ENCODE data around the gene SLC27A1. TPM values are rescaled to one million over a fixed set of nuclear protein-coding genes. Genes with fewer than 3 reads are reported as not detected.
"Not testable (repeated sequence)": the region's sequence is repeated elsewhere in the genome, so short reads cannot be mapped to it uniquely, and the experiment has no call there.

The SLC27A1 gene
- total and polyA plus RNA-seq, 2 experiments from 2014 or later: 8.6 to 8.7 TPM

DNA sequence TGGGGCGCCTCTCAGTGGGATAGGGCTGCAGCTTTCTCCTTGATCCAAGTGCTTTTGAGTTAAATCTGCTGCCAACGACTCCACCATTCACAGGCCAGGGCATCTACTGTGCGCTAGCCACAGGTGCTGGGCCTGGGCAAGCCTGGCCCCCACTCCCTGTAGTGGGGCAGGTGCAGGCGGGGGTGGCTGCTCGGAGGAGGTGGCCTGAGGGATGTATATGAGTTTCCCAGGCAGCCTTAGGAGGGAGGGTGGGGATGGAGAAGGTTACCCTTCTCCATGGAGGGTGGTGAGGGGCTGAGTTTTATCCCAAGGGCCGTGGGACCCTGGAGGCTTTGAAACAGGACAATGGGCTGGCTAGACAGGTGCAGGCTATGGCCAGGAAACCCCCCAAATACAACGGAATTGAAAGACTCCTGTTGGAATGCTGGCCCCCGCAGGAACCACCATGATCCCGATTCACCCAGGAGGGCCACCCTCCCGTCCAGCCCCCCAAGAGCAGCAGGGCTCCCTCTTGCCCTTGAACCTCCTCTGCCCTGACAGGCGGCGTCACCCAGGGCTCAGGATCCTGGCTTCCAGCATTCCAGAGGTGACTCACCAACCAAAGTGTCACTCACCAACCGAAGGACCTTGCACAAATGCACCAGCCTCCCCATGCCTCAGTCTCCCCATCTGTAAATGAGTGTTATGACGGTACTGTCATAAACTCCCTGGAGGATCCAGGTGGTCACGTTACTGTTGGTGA is 45.3 kb downstream of the SLC27A1 start:
- no peak for DNase-seq (ENCODE audit: low spot score)
- Histone ChIP-seq H3K4me1 (ENCODE audit: insufficient read depth) (peaks cover 7% of the 10 kb centered on the region), H3K4me3 (no peak overlapping the region), H3K79me2 (peaks cover 20% of the 10 kb centered on the region), H3K9me2 (replicated peaks; ENCODE audit: insufficient read depth) (no peaks in the 10 kb centered on the region), H2AFZ (no peak overlapping the region), H3K27me3 (no peaks in the 10 kb centered on the region), H3K27ac (no peak overlapping the region), H3K4me2 (no peak overlapping the region), H3K36me3 (replicated peaks; ENCODE audit: insufficient read depth, low read depth) (peaks cover 5% of the 10 kb centered on the region), H3K9me3 (ENCODE audit: low read depth) (peaks cover 10% of the 10 kb centered on the region), H4K20me1 (ENCODE audit: insufficient read depth, poor library complexity, severe bottlenecking) (no peaks in the 10 kb centered on the region)
- TF ChIP-seq EZH2 (IDR thresholded peaks at IDR 0.05; ENCODE audit: borderline replicate concordance): no peak
- no peak for TF ChIP-seq EZH2phosphoT487 (IDR thresholded peaks at IDR 0.05; ENCODE audit: low read depth, severe bottlenecking, unreplicated experiment)
- TF ChIP-seq, protein P1, sequence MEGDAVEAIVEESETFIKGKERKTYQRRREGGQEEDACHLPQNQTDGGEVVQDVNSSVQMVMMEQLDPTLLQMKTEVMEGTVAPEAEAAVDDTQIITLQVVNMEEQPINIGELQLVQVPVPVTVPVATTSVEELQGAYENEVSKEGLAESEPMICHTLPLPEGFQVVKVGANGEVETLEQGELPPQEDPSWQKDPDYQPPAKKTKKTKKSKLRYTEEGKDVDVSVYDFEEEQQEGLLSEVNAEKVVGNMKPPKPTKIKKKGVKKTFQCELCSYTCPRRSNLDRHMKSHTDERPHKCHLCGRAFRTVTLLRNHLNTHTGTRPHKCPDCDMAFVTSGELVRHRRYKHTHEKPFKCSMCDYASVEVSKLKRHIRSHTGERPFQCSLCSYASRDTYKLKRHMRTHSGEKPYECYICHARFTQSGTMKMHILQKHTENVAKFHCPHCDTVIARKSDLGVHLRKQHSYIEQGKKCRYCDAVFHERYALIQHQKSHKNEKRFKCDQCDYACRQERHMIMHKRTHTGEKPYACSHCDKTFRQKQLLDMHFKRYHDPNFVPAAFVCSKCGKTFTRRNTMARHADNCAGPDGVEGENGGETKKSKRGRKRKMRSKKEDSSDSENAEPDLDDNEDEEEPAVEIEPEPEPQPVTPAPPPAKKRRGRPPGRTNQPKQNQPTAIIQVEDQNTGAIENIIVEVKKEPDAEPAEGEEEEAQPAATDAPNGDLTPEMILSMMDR (IDR thresholded peaks at IDR 0.05; ENCODE audit: poor library complexity): no peak
- 90% methylated on average over 14 of the region's 15 CpGs for WGBS (ENCODE audit: low lambda C conversion rate, missing lambda C conversion rate)

DNA sequence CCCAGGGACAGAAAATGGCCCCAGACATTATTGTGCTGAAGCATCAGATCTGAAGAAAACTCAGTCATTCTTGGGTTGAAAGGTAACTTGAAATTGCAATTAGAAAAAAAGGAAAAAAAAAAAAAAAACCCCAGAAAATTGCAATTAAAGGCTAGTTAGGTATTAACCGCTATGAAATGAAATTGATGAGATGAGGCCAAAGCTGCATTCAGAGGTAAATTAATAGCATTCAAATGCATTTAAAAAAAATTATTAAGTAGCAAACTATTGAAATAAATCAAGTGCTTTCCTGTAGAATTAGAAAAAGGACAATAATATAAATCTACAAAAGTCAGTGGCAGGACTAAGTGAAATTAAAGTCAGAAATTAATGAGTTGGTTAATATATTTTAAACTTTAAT is 47.6 kb downstream of the SLC27A1 start:
- peaks cover 8% of the 10 kb centered on the region for H3K79me2 ChIP-seq
- H3K4me2 ChIP-seq: no peak overlapping the region
- no peaks in the 10 kb centered on the region for H3K9me2 ChIP-seq (replicated peaks; ENCODE audit: insufficient read depth)
- no peak overlapping the region for H3K4me3 ChIP-seq
- WGBS (ENCODE audit: low lambda C conversion rate, missing lambda C conversion rate): 100% methylated on average over 1 of the region's 1 CpG
- peaks cover 10% of the 10 kb centered on the region for H3K9me3 ChIP-seq (ENCODE audit: low read depth)
- no peak overlapping the region for H3K27ac ChIP-seq
- H2AFZ ChIP-seq: no peak overlapping the region
- H3K4me1 ChIP-seq (ENCODE audit: insufficient read depth): peaks cover 1% of the 10 kb centered on the region
- H3K27me3 ChIP-seq: no peaks in the 10 kb centered on the region
- DNase-seq (ENCODE audit: low spot score): no peak
- H4K20me1 ChIP-seq (ENCODE audit: insufficient read depth, poor library complexity, severe bottlenecking): no peaks in the 10 kb centered on the region
- TF ChIP-seq EZH2phosphoT487 (IDR thresholded peaks at IDR 0.05; ENCODE audit: low read depth, severe bottlenecking, unreplicated experiment) (no peak), EZH2 (IDR thresholded peaks at IDR 0.05; ENCODE audit: borderline replicate concordance) (no peak)
- TF ChIP-seq, protein P1 (IDR thresholded peaks at IDR 0.05; ENCODE audit: poor library complexity): no peak
- peaks cover 5% of the 10 kb centered on the region for H3K36me3 ChIP-seq (replicated peaks; ENCODE audit: insufficient read depth, low read depth)

DNA sequence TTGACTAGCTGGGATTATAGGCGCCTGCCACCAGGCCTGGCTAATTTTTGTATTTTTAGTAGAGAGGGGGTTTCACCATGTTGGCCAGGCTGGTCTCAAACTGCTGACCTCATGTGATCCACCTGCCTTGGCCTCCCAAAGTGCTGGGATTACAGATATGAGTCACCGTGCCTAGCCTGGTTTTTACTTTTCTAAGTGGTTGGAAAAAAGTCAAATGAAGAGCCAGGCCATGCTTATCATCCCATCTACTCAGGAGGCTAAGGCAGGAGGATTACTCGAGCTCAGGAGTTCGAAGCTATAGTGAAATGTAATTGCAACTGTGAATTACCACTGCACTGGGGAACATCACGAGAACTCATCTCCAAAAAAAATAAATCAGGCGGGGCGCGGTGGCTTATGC is 48.3 kb downstream of the SLC27A1 start:
- H3K4me2 ChIP-seq; H4K20me1 ChIP-seq (ENCODE audit: insufficient read depth, poor library complexity, severe bottlenecking); H3K27me3 ChIP-seq; H3K27ac ChIP-seq; H3K4me1 ChIP-seq (ENCODE audit: insufficient read depth); DNase-seq (ENCODE audit: low spot score); H3K4me3 ChIP-seq; H2AFZ ChIP-seq; H3K36me3 ChIP-seq (replicated peaks; ENCODE audit: insufficient read depth, low read depth); H3K79me2 ChIP-seq; H3K9me2 ChIP-seq (replicated peaks; ENCODE audit: insufficient read depth): not testable (repeated sequence)
- WGBS (ENCODE audit: low lambda C conversion rate, missing lambda C conversion rate): 86% methylated on average over 8 of the region's 8 CpGs
- peaks cover 10% of the 10 kb centered on the region for H3K9me3 ChIP-seq (ENCODE audit: low read depth)

DNA sequence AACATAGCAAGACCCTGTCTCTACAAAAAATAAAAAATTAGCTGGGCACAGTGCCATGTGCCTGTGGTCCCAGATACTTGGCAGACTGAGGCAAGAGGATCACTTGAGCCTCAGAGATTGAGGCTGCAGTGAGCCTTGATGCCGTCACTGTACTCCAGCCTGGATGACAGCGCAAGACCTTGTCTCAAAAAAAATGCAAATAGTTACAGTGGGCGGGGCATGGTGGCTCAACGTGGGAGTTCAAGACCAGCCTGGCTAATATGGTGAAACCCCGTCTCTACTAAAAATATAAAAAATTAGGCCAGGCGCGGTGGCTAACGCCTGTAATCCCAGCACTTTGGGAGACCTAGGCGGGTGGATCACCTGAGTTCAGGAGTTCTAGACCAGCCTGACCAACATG is 49.6 kb downstream of the SLC27A1 start:
- Histone ChIP-seq H3K79me2 (no peaks in the 10 kb centered on the region), H3K4me3 (no peak overlapping the region), H4K20me1 (ENCODE audit: insufficient read depth, poor library complexity, severe bottlenecking) (no peaks in the 10 kb centered on the region), H3K27me3 (no peaks in the 10 kb centered on the region), H3K9me3 (ENCODE audit: low read depth) (peaks cover 10% of the 10 kb centered on the region), H3K36me3 (replicated peaks; ENCODE audit: insufficient read depth, low read depth) (peaks cover 5% of the 10 kb centered on the region), H3K4me1 (ENCODE audit: insufficient read depth) (no peaks in the 10 kb centered on the region), H3K4me2 (no peak overlapping the region), H3K9me2 (replicated peaks; ENCODE audit: insufficient read depth) (no peaks in the 10 kb centered on the region), H2AFZ (no peak overlapping the region), H3K27ac (no peak overlapping the region)
- DNase-seq (ENCODE audit: low spot score): no peak
- WGBS (ENCODE audit: low lambda C conversion rate, missing lambda C conversion rate): 95% methylated on average over 9 of the region's 9 CpGs
- TF ChIP-seq EZH2 (IDR thresholded peaks at IDR 0.05; ENCODE audit: borderline replicate concordance) (no peak), EZH2phosphoT487 (IDR thresholded peaks at IDR 0.05; ENCODE audit: low read depth, severe bottlenecking, unreplicated experiment) (no peak)
- TF ChIP-seq, protein P1 (IDR thresholded peaks at IDR 0.05; ENCODE audit: poor library complexity): no peak
